ENCODE data around the gene KIAA0232. TPM values are rescaled to one million over a fixed set of nuclear protein-coding genes. Genes with fewer than 3 reads are reported as not detected.

KIAA0232 gene
- total RNA-seq, 1 experiment from 2014 or later = 28.5 TPM

- Histone ChIP-seq H3K79me1 (ENCODE audit: insufficient read depth, low read depth, low read length, poor library complexity, severe bottlenecking) (peaks cover 9% of the 10 kb centered on the region), H3K4me1 (ENCODE audit: insufficient read depth, low read length) (no peaks in the 10 kb centered on the region; the same call in 1 of the 2 replicates), H3K23ac (ENCODE audit: insufficient read length, low read depth, low read length) (no peak overlapping the region), H3K23me2 (ENCODE audit: insufficient read length, low read depth, low read length, poor library complexity, severe bottlenecking) (no peaks in the 10 kb centered on the region), H3K9ac (ENCODE audit: extremely low read depth, insufficient read length, low read length) (no peak overlapping the region), H3K4me2 (ENCODE audit: insufficient read depth, insufficient read length, low read length) (no peak overlapping the region), H2BK120ac (ENCODE audit: low read depth, low read length, poor library complexity, severe bottlenecking) (no peak overlapping the region), H3K4ac (ENCODE audit: low read depth, low read length) (no peak overlapping the region), H3K79me2 (ENCODE audit: insufficient read depth, low read length) (peaks cover 3% of the 10 kb centered on the region; the same call in 1 of the 2 replicates), H2BK20ac (ENCODE audit: low read depth, low read length, poor library complexity, severe bottlenecking) (no peak overlapping the region), H3K27ac (ENCODE audit: insufficient read length, low read depth, low read length) (no peak overlapping the region), H4K5ac (ENCODE audit: insufficient read length, low read depth, low read length) (no peak overlapping the region), H2BK5ac (ENCODE audit: insufficient read length, low read length) (no peak overlapping the region), H2BK15ac (ENCODE audit: low read depth, low read length) (no peak overlapping the region), H3T11ph (ENCODE audit: low read length) (no peak overlapping the region), H4K91ac (ENCODE audit: insufficient read length, low read depth, low read length) (no peak overlapping the region), H4K8ac (replicated peaks; ENCODE audit: insufficient read length, low read depth, low read length) (no peak overlapping the region), H2AK5ac (ENCODE audit: insufficient read length, low read length) (no peak overlapping the region), H3K56ac (ENCODE audit: insufficient read length, low read depth, low read length) (no peak overlapping the region), H3K27me3 (ENCODE audit: insufficient read depth, low read length) (no peaks in the 10 kb centered on the region), H2BK12ac (ENCODE audit: insufficient read length, low read depth, low read length) (no peak overlapping the region), H3K9me3 (ENCODE audit: control insufficient read depth, low read depth, low read length) (no peaks in the 10 kb centered on the region), H4K20me1 (ENCODE audit: control insufficient read depth, insufficient read depth, insufficient read length) (no peaks in the 10 kb centered on the region), H3K14ac (ENCODE audit: insufficient read depth, low read length) (no peak overlapping the region), H3K18ac (ENCODE audit: insufficient read length, low read depth, low read length) (no peak overlapping the region), H2AFZ (ENCODE audit: low read length) (no peak overlapping the region)
- WGBS (ENCODE audit: extremely low coverage, insufficient read length, low lambda C conversion rate) = no CpG with 5 or more reads among the region's 9 CpGs
- H3K27me3 Mint-ChIP-seq (ENCODE audit: low read depth) = no peaks in the 10 kb centered on the region
- no peak for DNase-seq
- no peak overlapping the region for H3K4me3 Mint-ChIP-seq
- peaks cover 27 to 34% (median 33%) of the 10 kb centered on the region in 3 experiments for H3K36me3 Mint-ChIP-seq (ENCODE audit: insufficient read depth in 1 of 3, low read depth in 3 of 3)
- H3K27ac Mint-ChIP-seq = no peak overlapping the region
- H3K4me1 Mint-ChIP-seq = peaks cover 12 to 16% of the 10 kb centered on the region in 2 experiments
- TF ChIP-seq CTCF (conservative IDR thresholded peaks at IDR 0.05) = no peak
- peaks cover 26% of the 10 kb centered on the region in 2 experiments for H3K9me3 Mint-ChIP-seq
Observed at GRCh38 chr4:6815029-6815836, 32.7 kb downstream of the KIAA0232 start.

Data from H9 (cell line).